GM12878 (cell line): ENCODE data around the gene CDC42EP3. TPM values are rescaled to one million over a fixed set of nuclear protein-coding genes. Genes with fewer than 3 reads are reported as not detected.

Experiments
- ATAC-seq: fragments of 200-7000 bp; cut with Tn5 transposase; 3 replicates; pipeline ENCODE4 v1.9.1; 2020; ENCODE audit warnings: mild to moderate bottlenecking, moderate library complexity
- BruUV-seq: library from RNA; stranded (reverse); fragments of 400-500 nt; replicated peaks from 2 replicates; lab custom pipeline; 2021; lab: Mats Ljungman, UMichigan
- CTCF ChIA-PET: fragments of 300-600 bp; sonication (Branson Sonifier 250); formaldehyde crosslinking; extraction: SDS; loops from one replicate; lab custom pipeline; 2021; ENCODE audit warnings: inconsistent platforms; lab: Yijun Ruan, JAX
- POLR2A ChIA-PET: fragments of 350-600 bp; formaldehyde crosslinking; extraction: SDS; loops from one replicate; lab custom pipeline; 2021; ENCODE audit warnings: inconsistent platforms; lab: Charles Lee
- RAD21 ChIA-PET: fragments of 300-600 bp; sonication (Branson Sonifier 250); formaldehyde crosslinking; loops from one replicate; lab custom pipeline; 2023; ENCODE audit warnings: antibody characterized with exemption; ENCODE audit not compliant: unreplicated experiment; lab: Charles Lee
- SMC1A ChIA-PET: fragments of 300-600 bp; sonication (Branson Sonifier 250); formaldehyde crosslinking; loops from one replicate; lab custom pipeline; 2023; ENCODE audit not compliant: unreplicated experiment, uncharacterized antibody; lab: Charles Lee
- DNase-seq: peaks from one replicate; pipeline ENCODE4 v3.0.0-alpha.2; 2011; ENCODE audit warnings: low read depth, low spot score
- FAIRE-seq: peaks from 3 replicates; lab custom pipeline; 2011; peaks lifted over from hg19 to GRCh38; lab: Jason Lieb, UNC
- H2AFZ ChIP-seq: 2 replicates; pipeline ENCODE4 v1.6.0; 2011; ENCODE audit warnings: low read depth, low read length, control low read depth; ENCODE audit not compliant: control insufficient read depth
- H3K27ac ChIP-seq: 2 replicates; pipeline ENCODE4 v1.5.1; 2011; ENCODE audit warnings: control low read depth; ENCODE audit not compliant: control insufficient read depth, insufficient read depth
- H3K27me3 ChIP-seq, 2 experiments: replicated peaks in 1 of 2; 2 replicates each; pipeline versions ENCODE4 v1.6.0 to v1.6.1; 2011; ENCODE audit warnings: low read length in 1 of 2; ENCODE audit not compliant: control insufficient read depth in 2 of 2, insufficient read depth in 2 of 2
- H3K36me3 ChIP-seq, 2 experiments: 2 replicates each; pipeline ENCODE4 v1.5.1; 2011; ENCODE audit warnings: low read length in 1 of 2; ENCODE audit not compliant: control insufficient read depth in 2 of 2, insufficient read depth in 2 of 2
- H3K4me1 ChIP-seq: 2 replicates; pipeline ENCODE4 v1.6.1; 2011; ENCODE audit warnings: mild to moderate bottlenecking, low read length, moderate library complexity, mixed read lengths; ENCODE audit not compliant: control insufficient read depth, insufficient read depth
- H3K4me2 ChIP-seq: 2 replicates; pipeline ENCODE4 v1.6.0; 2011; ENCODE audit warnings: control low read depth; ENCODE audit not compliant: control insufficient read depth, insufficient read depth
- H3K4me3 ChIP-seq: fragments of 200-600 bp; sonication (generic); 2 replicates; pipeline ENCODE4 v1.5.1; 2016
- H3K79me2 ChIP-seq: 2 replicates; pipeline ENCODE4 v1.6.0; 2011; ENCODE audit warnings: low read length; ENCODE audit not compliant: control insufficient read depth, insufficient read depth
- H3K9ac ChIP-seq: 2 replicates; pipeline ENCODE4 v1.8.0; 2011; ENCODE audit warnings: low read length, control low read depth, mixed read lengths; ENCODE audit not compliant: control insufficient read depth, insufficient read depth
- H3K9me3 ChIP-seq: replicated peaks from 3 replicates; pipeline ENCODE4 v1.5.1; 2011; ENCODE audit warnings: mild to moderate bottlenecking, low read length; ENCODE audit not compliant: control insufficient read depth, insufficient read depth
- H4K20me1 ChIP-seq: 2 replicates; pipeline ENCODE4 v1.6.0; 2011; ENCODE audit not compliant: control insufficient read depth, insufficient read depth
- CREB1 ChIP-seq: IDR thresholded peaks from 2 replicates; pipeline ENCODE4 v1.6.1; 2012; ENCODE audit warnings: low read depth, mild to moderate bottlenecking, inconsistent platforms
- IKZF2 ChIP-seq, 2 experiments: fragments of 450-650 bp; IDR thresholded peaks; 2 replicates each; pipeline ENCODE4 v1.6.1; 2017; ENCODE audit warnings: mild to moderate bottlenecking in 2 of 2, moderate library complexity in 2 of 2
- MTA2 ChIP-seq: fragments of 450-650 bp; IDR thresholded peaks from 2 replicates; pipeline ENCODE4 v1.6.1; 2016; ENCODE audit warnings: low read depth, mild to moderate bottlenecking, moderate library complexity
- MYC ChIP-seq: IDR thresholded peaks from 2 replicates; pipeline ENCODE4 v1.6.1; 2011; ENCODE audit warnings: mild to moderate bottlenecking, low read length, moderate library complexity, inconsistent platforms; ENCODE audit not compliant: insufficient read depth, insufficient replicate concordance, insufficient read length, severe bottlenecking
- PAX5 ChIP-seq: IDR thresholded peaks from 2 replicates; pipeline ENCODE4 v1.6.1; 2011; ENCODE audit warnings: low read depth, low read length, borderline replicate concordance
- RFX5 ChIP-seq: IDR thresholded peaks from 2 replicates; pipeline ENCODE4 v1.6.1; 2011; ENCODE audit warnings: low read depth, low read length, improper control_type of control experiment
- SIX5 ChIP-seq: IDR thresholded peaks from 2 replicates; pipeline ENCODE4 v1.6.1; 2011; ENCODE audit warnings: mild to moderate bottlenecking, low read depth, low read length, moderate library complexity; ENCODE audit not compliant: severe bottlenecking
- TARDBP ChIP-seq: IDR thresholded peaks from 2 replicates; pipeline ENCODE4 v1.6.1; 2016; ENCODE audit warnings: borderline replicate concordance
- WGBS: methylation state at CpG from one replicate; pipeline ENCODE4 v1.1.6; 2016; ENCODE audit warnings: low lambda C conversion rate; ENCODE audit not compliant: insufficient replicate concordance, insufficient coverage; ENCODE audit errors: missing lambda C conversion rate; 5-methylcytosine and 5-hydroxymethylcytosine counted together
- in situ Hi-C: fragments of 300-500 bp; cut with MboI; formaldehyde crosslinking; loops from 9 replicates; pipeline ENCODE4 v1.14.3; 2018; ENCODE audit warnings: mixed read lengths
- intact Hi-C: fragments of 100-400 bp; cut with micrococcal nuclease; formaldehyde crosslinking; loops from one replicate; pipeline ENCODE4 v1.14.2; 2022; ENCODE audit not compliant: unreplicated experiment
- polyA plus RNA-seq, 11 experiments: library from polyadenylated mRNA; depleted of rRNA in 4 of 11; unstranded in 6 of 11; stranded (reverse) in 5 of 11; fragments of >200 nt; fragmentation: Nextera tagmentation in 4 of 11; fragmentation: Illumina TruSeq in 1 of 11; extraction: Ambion mirVana in 4 of 11; extraction: Trizol in 1 of 11; gene quantifications; 1 replicate in 1 of 11; 2 replicates in 10 of 11; pipeline versions ENCODE4 v1.2.1 to v1.2.3, GENCODE V29; 2011 to 2016; ENCODE audit warnings: inconsistent platforms in 2 of 11, missing spikeins in 2 of 11, low read depth in 1 of 11
- total RNA-seq, 4 experiments: library from RNA; depleted of rRNA in 3 of 4; stranded (reverse); fragments of >200 nt in 3 of 4; fragmentation: Illumina TruSeq in 1 of 4; extraction: Trizol in 1 of 4; gene quantifications; 2 replicates each; pipeline versions ENCODE4 v1.2.1 to v1.2.3, GENCODE V29; 2013 to 2021
- TF ChIP-seq, protein P1 (sequence below): IDR thresholded peaks from 2 replicates; pipeline ENCODE4 v1.6.1; 2012; ENCODE audit warnings: low read depth, low read length, improper control_type of control experiment

Gene CDC42EP3
- total and polyA plus RNA-seq, 10 of the 15 experiments (the other 5 are each of a cell fraction or from before 2014, with no cell fraction given): 11.8 to 86.9 (median 52.9) TPM

DNA sequence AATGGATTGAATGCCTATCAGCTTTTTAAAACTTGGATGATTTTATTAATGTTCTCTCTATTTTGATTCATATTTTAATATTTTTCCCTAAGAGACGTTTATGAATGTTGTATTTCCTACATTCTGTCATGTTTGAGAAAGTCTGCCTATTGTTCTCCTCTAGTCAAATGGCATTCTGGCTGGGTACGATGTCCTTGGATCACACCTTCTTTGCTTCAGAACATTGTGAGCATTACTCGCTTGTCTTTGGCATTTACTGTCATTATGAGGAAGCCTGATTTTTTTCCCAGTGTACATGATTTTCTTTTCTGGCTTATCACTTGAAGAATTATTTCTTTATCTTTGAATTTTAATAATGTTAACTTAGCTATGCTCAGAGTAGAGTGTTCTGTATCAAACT, 78.4 kb downstream of the CDC42EP3 start:
- H3K4me2 ChIP-seq: no peak overlapping the region
- FAIRE-seq (no peak), ATAC-seq (no peak), DNase-seq (no peak)
- no TSS peak for BruUV-seq
- H3K79me2 ChIP-seq: no peaks in the 10 kb centered on the region
- peaks cover 12% of the 10 kb centered on the region; the same call in 2 of the 3 replicates for H3K9me3 ChIP-seq
- intact Hi-C loops (no loop called here), in situ Hi-C loops (no loop called here)
- H3K27me3 ChIP-seq: no peaks in the 10 kb centered on the region
- H3K4me3 ChIP-seq: no peak overlapping the region
- ChIA-PET SMC1A (interaction anchor here (1.2 to 12.4 kb wide), 7 partner anchors 9 to 284 kb away, joined by 3 to 178 read pairs (median 5); no protein-coding TSS in a partner anchor), POLR2A (interaction anchor here (0.5 to 8.6 kb wide), 4 partner anchors 10 to 906 kb away, joined by 3 to 126 read pairs (median 6); no protein-coding TSS in a partner anchor), RAD21 (interaction anchor here (0.9 to 12.0 kb wide), 4 partner anchors 17 to 178 kb away, joined by 3 to 165 read pairs (median 3); no protein-coding TSS in a partner anchor), CTCF (interaction anchor here (1.5 kb wide), 2 partner anchors 9 to 10 kb away, joined by 4 read pairs; no protein-coding TSS in a partner anchor)
- H3K9ac ChIP-seq: no peak overlapping the region
- no peak overlapping the region for H3K27ac ChIP-seq
- no peak overlapping the region for H2AFZ ChIP-seq
- TF ChIP-seq RFX5: no peak
- TF ChIP-seq, protein P1, sequence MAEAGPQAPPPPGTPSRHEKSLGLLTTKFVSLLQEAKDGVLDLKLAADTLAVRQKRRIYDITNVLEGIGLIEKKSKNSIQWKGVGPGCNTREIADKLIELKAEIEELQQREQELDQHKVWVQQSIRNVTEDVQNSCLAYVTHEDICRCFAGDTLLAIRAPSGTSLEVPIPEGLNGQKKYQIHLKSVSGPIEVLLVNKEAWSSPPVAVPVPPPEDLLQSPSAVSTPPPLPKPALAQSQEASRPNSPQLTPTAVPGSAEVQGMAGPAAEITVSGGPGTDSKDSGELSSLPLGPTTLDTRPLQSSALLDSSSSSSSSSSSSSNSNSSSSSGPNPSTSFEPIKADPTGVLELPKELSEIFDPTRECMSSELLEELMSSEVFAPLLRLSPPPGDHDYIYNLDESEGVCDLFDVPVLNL: no peak
- TF ChIP-seq MYC: no peak
- no peak for TF ChIP-seq TARDBP
- TF ChIP-seq IKZF2 (IDR thresholded peaks at IDR 0.05): no peak
- no peak for TF ChIP-seq PAX5
- TF ChIP-seq MTA2: no peak
- TF ChIP-seq CREB1: no peak
- TF ChIP-seq SIX5: no peak
- no peaks in the 10 kb centered on the region for H4K20me1 ChIP-seq
- H3K4me1 ChIP-seq: peaks cover 21% of the 10 kb centered on the region
- H3K36me3 ChIP-seq: no peaks in the 10 kb centered on the region
- 76% methylated on average over 3 of the region's 3 CpGs for WGBS
